NCI-H2081 treated with DMSO at 0.1 percent for 48 hours (cell line): ENCODE data around the gene PPP6C.
A peak's percentile ranks its signal among the peaks of the same experiment; 100 is the strongest.
"Not testable (repeated sequence)": the region's sequence is repeated elsewhere in the genome, so short reads cannot be mapped to it uniquely, and the experiment has no call there.

Source experiments
- DNase-seq: peaks from one replicate; lab custom pipeline; 2025; lab: John Stamatoyannopoulos, UW

PPP6C gene

GRCh38 chr9:125189361-125190289 is at the start of gene PPP6C:
PPP6C (minus strand) TSS chr9:125189803; CDS start chr9:125189718, 85 bp downstream.
- DNase-seq = peak; percentile 68

DNA sequence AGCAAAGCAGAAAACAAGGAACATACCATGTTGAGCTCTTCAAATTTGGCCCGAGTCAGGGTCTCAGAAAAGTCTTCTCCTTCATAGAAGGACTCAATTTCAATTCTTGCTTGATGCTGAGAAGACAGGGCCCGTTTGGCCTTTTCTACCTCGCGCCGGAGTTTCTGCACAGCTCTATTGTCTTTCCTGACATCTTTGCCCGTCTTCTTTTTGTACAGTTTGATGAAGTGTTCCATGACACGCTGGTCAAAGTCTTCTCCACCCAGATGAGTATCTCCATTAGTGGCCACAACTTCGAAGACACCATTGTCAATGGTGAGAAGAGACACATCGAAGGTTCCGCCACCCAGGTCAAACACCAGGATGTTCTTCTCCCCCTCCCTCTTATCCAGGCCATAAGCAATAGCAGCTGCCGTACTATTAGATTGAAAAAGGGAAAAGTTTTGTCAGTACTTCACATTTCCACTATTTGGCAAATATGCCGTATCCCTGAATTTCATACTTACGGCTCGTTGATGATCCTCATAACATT is 49.4 kb upstream of the PPP6C start:
- DNase-seq = no peak

DNA sequence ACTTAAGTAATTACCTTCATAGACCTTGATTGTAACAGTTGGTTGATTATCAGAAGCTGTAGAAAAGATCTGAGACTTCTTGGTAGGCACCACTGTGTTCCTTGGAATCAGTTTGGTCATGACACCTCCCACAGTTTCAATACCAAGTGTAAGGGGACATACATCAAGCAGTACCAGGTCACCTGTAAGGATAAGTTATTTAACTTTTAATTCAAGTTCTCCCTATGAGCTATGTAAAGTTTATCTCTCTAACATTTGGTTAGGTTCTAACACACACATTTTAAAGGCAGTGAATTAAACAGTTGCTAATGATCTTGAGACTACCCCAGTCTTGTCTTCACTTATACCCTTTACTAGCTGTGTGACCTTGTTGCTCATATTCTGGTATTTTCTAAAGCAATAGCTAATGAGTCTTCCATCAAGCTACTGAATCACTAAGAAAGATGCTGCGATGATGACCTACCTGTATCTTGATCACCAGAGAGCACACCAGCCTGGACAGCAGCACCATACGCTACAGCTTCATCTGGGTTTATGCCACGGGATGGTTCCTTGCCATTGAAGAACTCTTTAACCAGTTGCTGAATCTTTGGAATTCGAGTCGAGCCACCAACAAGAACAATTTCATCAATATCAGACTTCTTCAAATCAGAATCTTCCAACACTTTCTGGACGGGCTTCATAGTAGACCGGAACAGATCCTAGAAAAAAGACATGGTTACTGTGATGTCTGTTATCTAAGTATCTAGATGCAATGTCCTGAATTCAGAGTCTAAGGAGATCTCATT is 48.7 kb upstream of the PPP6C start:
- DNase-seq = no peak

- not testable (repeated sequence) for DNase-seq
Observed at GRCh38 chr9:125236520-125237159, 47.0 kb upstream of the PPP6C start.

DNA sequence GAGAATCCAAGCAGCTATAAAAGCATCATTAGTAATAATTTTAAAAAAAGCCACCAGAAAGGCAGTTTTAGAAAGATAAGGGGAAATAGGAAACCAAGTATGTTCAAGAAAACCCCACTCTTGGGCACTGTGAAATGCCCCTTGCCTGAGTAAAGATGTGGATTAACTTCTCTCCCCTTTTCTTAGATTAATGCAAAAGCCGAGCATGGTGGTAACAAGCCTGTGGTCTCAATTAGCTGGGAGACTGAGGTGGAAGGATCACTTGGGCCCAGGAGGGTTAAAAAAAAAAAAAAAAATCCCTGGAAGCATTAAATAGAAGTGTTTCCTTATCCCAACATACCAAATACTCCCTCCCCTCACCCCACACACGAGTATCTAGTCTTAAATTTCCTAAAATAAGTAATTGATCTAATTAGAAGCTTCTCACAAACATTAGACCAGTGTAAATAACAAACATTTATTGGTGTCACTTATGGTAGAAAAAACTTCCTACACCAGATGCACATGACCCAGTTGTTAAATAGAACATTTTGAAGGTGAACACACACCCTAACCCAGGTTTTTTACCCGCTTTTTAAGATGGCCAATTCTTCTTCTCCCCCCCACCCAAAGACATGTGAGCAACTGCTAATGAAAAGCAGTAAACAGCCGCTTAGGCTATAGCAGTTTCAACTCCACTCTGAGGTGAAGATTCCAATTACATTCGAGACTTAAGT is 46.4 kb upstream of the PPP6C start:
- DNase-seq = no peak

DNA sequence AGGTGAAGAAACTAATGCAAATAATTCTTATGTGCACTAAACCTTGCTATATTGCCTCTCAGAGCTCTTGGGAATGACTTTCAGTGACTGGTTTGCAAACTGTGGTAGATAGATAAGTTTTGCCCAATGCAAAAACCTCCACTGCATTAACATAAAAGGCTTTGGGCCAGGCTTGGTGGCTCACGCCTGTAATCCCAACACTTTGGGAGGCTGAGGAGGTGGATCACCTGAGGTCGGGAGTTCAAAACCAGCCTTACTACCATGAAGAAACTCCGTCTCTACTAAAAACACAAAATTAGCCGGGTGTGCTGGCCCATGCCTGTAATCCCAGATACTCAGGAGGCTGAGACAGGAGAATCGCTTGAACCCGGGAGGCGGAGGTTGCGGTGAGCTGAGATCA is 44.5 kb upstream of the PPP6C start:
- DNase-seq = not testable (repeated sequence)

- no peak for DNase-seq
Observed at GRCh38 chr9:125233678-125234077, 44.1 kb upstream of the PPP6C start.

- no peak for DNase-seq
Observed at GRCh38 chr9:125227761-125228160, 38.2 kb upstream of the PPP6C start.

- not testable (repeated sequence) for DNase-seq
Observed at GRCh38 chr9:125224858-125225257, 35.3 kb upstream of the PPP6C start.

GRCh38 chr9:125218621-125219020 is 29.0 kb upstream of the PPP6C start:
- DNase-seq = no peak

DNA sequence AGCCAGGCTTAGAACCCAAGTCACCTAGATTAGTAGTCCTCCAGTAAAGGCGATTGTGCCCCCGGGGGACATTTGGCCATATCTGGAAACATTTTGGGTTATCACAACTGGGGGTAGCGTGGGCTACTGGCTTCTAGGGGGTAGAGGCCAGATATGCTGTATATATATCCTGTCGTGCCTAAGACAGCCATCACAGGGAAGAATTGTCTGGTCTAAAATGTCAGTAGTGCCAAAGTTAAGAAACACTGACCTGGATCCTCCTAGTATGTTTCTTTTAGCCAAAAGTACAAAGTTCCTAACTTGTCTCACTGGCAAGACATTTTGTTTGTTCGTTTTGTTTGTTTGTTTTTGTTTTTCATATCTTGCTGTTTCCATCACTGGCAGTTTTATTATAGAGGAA is 24.6 kb upstream of the PPP6C start:
- DNase-seq = no peak

- no peak for DNase-seq
Observed at GRCh38 chr9:125204477-125204876, 14.9 kb upstream of the PPP6C start.

DNA sequence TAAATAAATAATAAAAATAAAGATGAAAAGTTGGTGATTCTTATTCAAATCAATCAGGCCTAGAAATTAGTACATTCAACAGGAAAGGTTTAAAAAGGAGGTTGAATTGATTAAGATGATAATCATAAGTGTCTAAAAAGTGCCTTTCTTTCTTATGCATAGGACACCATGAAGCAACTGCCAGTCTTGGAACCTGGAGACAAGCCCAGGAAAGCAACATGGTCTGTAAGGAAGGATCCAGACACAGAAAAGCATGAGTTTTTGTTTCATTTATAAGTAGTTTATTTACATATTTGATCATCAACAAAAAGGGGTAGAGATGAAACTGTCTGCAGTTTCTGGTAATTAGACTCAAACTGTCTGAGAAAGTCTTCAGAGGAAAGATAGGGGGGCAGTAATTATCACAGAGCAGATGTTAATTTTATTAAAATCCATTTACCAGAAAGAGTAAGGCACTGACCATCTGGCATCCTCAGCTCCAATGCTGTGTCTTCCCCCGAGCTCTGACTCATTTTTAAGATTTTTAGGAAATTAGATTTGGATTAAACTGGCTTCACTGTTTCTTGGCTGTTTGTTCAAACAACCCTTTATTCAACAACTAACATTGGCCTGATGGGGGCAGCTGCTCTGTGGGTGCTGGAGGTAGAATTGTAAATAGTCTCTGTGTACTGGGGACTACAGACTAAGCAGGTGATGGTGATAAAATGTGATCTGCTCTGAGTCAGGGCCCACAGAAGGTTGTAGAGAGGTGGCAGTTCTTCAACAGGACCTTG is 13.4 kb upstream of the PPP6C start:
- no peak for DNase-seq

GRCh38 chr9:125200216-125201047 is 10.8 kb upstream of the PPP6C start, which contains the start of gene RABEPK:
RABEPK (plus strand) TSS chr9:125200542; CDS start chr9:125203014, 2,472 bp downstream.
- peak; percentile 25 for DNase-seq

- DNase-seq = not testable (repeated sequence)
Observed at GRCh38 chr9:125195591-125195990, 6.0 kb upstream of the PPP6C start.

- not testable (repeated sequence) for DNase-seq
Observed at GRCh38 chr9:125194466-125194865, 4.9 kb upstream of the PPP6C start.

DNA sequence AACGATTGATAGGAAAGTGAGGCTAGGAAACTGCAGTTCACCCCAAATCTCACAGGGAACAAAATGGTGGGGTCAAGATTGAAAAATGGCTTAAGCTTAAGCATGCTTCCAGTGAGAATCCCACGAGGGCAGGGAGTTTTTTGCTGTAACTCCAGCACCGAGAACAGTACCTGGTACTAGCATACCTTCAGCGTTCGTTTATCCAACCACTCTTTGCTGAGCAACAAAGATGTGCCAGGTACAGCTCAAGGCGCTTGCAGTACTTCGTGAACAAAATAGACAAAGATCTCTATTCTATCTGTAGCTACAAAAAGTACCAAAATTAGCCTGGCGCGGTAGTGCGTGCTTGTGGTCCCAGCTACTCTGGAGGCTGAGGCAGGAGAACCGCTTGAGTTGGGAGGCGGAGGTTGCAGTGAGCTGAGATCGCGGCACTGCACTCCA is 778 bp upstream of the PPP6C start:
- no peak for DNase-seq

- no peak for DNase-seq
Observed at GRCh38 chr9:125189011-125189360, 617 bp downstream of the PPP6C start.

GRCh38 chr9:125183561-125183960 is 6.0 kb downstream of the PPP6C start:
- no peak for DNase-seq

- DNase-seq = no peak
Observed at GRCh38 chr9:125183054-125183453, 6.5 kb downstream of the PPP6C start.
